SW480 (cell line): ENCODE results near the gene UBQLN4.
"Not testable (repeated sequence)": the region's sequence is repeated elsewhere in the genome, so short reads cannot be mapped to it uniquely, and the experiment has no call there.

ENCODE experiments used
- DNase-seq: peaks from one replicate; pipeline ENCODE4 v3.0.0-alpha.2; 2016; ENCODE audit warnings: low spot score

UBQLN4 gene

DNA sequence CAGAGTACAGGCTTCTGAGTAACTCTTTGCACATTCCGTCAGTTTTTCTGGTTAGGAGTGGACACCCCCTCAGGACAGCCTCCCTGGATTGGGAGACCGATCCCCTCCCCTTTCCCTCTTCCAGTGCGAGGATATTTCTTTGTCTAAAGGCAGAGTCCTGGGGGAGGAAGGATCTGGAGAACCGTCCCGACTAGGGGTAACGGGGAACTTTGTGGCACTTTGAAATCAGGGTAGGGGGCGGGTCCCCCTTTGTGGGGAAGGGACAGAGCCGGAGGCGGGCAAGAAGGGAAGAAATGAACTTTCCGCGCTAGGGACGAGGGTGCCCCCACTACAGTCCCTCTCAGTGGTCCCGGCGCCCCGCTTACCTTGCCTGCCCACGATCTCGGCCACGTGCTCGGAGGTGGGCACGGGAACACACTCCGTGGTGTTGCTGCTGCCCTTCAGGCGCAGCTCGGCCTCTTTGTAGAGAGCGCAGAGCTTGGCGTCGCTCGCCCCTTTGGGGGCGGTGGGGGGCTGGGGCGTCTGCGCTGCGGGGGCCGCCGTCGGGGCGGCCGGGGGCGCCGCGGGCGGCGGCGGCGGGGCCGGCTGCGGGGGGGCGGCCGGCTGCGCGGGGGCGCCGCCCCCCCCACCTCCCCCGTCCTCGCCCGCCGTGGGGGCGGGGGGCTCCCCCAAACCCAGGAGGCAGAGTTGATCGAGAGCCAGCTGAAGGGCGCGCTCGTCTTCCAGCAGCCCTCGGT lies 27.8 kb upstream of the UBQLN4 start:
- DNase-seq: no peak

DNA sequence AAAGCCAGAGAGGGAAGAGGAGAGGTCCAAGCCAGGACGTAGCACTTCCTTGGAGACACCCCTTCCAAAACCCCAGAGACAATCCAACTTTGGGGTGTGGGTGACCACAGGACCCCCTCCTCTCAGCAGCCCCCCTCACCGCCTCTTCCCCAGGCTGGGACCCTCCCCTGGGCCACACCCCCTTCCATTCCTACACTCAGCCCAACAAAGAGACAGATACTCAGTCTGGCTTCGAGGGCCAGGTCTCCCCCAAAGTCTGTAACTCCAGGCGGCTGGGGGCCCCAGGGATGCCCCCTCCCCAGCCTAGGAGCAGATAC lies 27.2 kb upstream of the UBQLN4 start:
- DNase-seq: no peak

DNA sequence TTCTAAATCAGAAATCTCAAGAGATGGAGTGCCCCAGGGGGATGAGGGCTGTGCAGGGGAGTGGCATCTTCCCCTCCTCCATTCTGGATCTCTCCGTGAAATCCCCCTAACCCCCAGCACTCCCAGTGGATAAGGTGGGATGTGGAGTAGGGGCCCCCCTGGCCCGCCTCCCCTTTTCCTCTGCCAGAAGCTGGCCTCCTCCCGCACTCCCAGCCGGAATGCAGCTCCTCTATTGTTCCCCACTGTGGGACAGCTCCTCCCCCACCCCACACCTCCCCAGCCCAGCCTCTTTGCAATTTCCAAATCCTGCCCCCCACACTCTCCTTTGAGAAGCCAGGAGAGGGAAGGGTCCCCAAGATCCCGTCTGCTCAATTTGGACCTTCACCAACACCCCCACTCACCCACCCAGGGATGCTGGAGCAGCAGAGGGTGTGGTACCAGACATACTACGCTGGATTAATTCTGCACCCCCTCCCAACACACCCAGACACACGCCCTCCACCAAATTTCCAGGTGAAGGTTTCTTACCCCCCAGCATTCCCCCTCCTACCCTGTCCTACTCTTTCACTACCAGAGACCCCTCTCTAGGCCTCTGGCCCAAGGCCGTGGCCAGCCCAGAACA lies 26.8 kb upstream of the UBQLN4 start:
- no peak for DNase-seq

DNA sequence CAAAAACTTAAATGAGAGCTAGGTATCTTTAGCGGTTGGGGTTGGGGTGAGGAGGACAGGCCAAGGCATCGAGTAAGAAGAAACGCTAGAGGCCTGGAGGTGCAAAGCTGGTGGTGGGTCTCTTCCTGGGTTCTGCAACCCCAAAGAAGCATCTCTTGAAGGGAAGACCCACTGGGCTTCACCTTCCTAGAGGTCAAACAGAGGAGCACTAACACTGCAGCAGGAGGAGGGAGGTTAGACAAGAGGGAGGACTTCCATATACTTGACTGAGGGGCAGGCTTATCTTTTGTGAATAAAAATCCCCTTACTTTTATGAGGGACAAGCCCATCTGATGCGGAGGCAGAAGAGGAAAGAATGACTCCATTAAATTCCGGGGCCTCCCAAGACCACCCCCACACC lies 26.2 kb upstream of the UBQLN4 start:
- DNase-seq: no peak

DNA sequence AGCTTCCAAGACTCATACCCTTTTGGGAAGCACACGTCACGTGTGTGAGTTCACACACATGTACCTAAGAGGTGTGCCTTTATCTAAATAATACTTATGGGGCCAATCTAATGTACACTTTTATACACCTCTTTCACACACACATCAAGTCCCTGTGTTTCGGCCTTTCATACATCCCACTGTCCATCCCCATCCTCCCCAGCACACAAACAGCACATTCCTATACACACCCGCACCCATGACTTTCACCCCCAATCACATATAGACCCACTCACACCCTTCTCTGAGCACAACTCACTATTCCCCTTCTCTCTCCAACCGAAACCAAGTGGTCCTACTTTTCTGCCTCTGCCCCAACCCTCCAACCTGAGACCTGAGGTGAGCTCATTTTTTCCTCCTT lies 25.1 kb upstream of the UBQLN4 start:
- DNase-seq: no peak

DNA sequence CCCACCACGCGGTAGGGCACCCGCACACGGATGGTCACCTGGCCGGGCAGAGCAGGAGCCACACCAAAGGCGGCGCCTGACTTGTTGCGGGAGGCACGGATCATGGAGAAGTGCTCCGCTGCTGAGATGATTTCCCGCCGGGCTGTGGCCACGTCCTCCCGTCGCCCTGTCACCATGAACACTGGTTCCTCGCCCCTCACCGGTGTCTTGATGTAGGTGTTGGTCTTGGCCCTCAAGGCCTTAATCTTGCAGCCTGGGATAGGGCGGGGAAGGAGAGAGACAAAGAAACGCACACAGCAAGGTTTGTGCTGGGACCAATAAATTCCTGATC lies 23.8 kb upstream of the UBQLN4 start:
- no peak for DNase-seq

DNA sequence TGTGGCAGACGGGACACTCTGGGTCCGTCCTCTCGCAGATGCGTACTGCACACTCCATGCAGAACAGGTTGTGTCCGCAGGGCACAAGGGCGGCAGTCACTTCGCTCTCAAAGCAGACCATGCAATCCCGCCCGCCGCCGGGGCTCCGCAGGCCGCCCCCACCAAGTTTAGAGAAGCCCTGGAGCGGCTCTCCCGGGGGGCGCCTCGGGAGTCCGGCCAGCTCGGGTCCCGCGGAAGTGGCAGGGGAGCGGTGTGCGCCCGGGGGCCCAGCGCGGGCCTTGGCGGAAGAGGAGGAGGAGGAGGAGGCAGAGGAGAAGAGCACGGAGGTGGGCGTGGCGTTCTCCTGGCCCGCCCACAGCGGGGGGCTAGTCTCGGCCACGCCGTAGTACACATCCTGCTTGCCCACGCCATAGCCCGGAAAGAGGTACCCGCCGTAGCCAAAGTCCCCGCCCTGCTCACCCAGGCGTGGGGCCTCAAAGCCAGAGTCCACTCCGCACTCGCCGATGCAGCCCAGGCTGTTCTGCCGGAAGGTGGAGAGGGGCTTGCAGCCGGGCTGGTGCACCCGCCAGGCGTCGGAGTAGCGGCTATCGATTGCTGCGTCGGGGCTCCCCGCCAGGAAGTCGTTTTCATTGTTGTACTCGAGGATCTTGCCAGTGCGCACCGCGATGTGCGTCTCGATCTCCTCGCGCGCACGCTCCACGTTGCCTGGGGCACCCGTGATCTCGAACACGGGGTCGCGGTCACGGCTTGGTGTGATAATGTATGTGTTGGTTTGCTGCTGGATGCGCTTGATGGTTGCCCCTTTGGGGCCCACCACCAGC lies 23.2 kb upstream of the UBQLN4 start:
- DNase-seq: no peak

DNA sequence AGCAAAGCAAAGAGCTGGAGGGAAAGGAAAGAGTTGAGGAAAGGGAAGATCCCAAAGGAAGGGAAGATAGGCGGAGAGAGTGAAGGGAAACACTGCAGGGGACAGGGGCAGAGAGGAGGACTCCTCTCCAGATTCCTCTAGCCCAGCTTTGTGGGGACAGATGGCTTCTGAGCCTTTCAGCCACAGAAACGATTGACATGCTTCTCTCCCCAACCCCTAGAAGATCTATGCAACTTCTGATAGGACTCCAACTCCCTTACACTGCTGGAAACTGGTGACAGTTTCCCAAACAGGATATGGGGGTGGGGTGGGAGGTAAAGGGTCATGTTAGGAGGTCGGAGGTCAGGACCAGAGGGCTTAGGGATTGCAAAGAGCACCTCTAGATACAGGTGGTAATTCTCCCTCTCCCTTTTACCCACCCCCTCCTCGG lies 22.2 kb upstream of the UBQLN4 start:
- no peak for DNase-seq

DNA sequence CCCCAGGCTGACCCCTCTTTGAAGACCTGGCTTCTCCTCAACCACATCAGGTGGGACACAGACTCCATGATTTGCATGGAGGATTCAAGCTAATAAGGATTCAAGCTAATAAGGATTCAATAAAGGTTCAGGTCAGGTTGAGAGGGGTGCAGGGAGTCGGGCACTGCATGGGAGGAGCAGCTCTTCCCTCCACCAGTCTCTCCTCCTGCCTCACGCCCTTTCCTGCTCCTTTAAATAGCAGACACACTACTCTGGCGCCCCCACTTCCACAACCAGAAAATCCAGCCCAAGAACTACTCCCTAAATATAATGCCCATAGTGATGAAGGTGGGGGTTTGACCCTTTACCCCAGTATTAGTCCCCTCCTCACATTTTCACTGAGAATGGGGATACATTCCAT lies 21.6 kb upstream of the UBQLN4 start:
- no peak for DNase-seq

DNA sequence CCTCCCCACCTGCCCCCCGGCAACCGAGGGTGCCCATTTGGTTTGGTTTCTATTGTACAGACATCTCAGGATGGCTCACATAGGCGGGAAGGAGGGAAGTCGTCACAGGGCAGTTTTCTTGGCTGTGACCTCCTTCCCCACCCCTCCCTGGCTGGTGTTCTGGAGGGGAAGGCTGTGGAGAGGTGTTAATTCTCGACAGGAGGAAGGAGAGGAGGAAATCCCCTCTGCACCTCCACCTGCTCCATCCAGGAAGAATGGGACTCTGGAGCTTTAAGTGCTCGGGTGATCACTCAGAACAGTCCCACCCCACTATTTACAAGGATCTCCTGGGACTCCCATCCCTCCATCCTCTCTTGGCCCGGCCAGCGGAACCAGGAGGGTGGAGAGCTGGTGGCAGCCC lies 21.1 kb upstream of the UBQLN4 start:
- no peak for DNase-seq

DNA sequence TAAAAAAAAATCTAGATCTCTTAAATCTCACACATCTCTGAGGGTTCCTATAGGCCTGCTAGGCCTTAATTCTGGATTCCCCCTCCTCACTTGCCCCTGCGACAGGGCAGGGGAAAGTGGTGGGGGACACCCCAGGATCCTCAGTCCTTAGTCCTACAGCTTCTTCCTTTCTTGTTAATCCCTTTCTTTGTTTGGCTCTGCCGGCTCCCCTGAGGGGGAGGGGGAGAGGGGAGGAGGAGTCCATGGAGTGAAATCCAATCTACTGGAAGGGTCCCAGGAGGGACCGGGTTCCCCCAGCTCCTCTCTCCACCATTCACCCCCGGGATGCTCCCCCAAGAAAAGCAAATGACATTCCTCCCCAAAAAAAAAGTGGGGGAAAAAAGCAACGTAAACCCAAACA lies 20.1 kb upstream of the UBQLN4 start:
- DNase-seq: no peak

DNA sequence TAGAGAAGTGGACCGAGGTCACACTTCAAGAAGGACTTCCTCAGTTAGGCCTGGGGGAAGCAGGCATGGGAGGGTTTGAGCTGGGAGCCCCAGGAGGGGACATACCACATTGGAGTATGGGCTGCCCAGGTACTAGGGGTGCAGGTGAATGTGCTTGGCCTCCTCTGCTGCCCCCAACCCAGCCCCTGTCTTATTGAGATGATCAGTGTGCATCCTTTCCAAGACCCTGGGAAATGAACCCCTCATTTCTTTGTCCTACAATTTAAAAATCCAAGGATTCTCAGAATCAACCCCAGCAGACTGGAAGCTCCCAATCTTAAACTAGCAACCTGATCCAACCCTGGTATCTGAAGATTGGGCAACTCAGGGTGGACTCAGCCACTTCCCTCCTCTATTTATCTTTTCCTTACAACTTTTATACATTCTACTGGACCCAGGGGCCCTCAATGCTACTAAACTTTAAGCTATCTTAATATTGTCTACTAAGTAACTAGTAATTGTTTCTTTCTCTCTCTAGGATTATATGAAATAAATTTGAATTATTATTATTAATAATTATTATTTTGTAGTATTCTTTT lies 19.6 kb upstream of the UBQLN4 start:
- no peak for DNase-seq

DNA sequence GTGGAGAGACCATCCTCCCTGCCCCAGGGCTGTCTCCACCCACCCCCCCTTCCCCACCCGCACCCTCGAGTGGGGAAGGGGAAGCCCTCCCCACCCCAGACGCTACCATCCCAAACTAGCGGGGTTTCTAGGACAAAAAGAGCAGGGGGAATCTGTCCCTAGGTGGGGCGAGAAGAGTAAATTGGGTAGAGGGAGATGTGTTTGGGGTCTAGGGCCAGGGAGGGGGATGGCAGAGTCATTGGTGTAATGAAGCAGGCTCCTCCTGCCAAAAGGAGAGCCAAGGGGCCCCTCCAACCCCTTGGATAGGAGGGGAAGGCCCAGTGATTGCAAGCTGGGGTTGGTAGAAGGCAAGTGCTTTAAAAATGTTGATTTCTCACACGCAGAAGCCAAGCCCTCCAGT lies 18.7 kb upstream of the UBQLN4 start:
- no peak for DNase-seq

DNA sequence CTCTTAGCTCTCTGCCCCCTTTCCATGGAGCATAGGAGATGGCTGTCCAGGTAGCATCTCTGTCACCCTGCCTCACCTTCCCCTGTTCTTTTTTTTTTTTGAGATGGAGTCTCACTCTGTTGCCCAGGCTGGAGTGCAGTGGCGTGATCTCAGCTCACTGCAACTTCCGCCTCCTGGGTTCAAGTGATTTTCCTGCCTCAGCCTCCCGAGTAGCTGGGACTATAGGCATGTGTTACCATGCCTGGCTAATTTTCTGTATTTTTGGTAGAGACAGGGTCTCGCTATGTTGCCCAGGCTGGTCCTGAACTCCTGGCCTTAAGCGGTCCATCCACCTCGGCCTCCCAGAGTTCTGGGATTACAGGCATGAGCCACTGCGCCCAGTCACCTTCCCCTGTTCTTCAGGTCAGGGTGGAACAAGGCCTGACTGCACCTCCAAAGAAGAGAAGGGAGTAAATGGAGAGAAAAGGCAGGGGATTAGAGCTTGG lies 17.8 kb upstream of the UBQLN4 start:
- not testable (repeated sequence) for DNase-seq

DNA sequence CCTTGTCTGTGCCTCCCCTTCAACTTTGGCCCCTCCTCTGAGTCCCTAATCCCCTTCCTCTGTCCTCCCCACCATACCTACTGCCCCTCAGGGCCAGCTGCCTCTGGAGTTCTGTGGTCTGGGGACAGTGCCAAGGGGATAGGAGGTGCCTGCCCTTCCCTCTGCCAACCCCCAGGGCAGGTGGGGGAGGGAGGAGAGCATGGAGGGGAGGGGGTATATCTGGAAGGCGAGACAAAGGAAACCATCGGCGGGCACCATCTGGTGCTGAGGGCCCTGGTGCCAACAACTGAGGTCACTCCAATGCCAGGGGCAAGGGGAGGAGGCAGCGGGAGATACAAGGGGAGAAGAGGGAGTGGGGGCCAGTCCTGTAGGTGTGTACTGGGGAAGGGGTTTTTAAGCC lies 16.9 kb upstream of the UBQLN4 start:
- DNase-seq: no peak

DNA sequence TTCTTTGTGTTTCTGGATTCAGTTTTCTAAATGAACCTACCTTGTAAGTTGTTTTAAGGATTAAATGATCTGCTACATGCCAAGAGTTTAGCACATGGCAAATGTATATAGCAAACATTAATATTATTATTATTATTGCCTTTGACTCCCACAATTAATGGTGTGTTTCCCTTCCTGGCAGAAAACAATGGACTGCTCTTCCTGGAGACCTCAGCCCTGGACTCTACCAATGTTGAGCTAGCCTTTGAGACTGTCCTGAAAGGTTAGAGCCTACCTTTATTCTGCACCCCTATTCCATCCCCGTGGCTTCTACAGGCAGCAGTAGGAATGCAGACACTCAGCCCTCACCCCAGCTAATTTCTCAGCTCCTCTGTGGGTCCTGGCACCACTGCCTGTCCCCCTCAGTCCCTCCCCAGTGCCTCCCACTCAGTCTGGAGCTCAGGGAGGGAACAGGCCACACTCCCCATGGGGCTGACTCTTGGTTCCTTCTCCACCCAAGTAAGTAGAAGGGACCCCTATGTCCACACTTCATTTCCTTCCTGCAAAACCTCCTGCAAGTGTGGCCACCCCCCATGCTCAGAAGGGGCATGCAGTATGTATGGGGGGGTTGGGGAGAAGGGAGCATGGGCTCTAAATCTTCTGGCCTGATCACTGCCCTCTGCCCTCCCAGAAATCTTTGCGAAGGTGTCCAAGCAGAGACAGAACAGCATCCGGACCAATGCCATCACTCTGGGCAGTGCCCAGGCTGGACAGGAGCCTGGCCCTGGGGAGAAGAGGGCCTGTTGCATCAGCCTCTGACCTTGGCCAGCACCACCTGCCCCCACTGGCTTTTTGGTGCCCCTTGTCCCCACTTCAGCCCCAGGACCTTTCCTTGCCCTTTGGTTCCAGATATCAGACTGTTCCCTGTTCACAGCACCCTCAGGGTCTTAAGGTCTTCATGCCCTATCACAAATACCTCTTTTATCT lies 16.2 kb upstream of the UBQLN4 start:
- no peak for DNase-seq

DNA sequence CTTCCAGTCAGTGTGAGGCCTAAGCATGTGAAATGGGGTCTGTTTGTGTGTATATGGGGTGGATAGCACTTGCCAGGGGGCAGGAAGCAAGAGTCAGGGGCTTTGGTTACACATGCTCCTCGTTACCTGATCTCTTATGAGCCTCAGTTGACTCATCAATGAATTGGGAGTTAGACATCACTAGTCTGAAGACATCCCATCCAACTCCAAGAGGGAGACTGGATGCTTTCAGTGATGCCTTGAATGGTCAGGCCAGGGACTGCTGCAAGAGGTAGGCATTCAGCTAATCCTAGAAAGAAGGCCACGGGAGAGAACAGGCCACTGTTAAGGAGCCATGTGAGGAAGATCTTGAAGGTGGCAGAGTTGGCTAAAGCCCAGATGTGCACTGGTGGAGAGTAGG lies 13.7 kb upstream of the UBQLN4 start:
- no peak for DNase-seq

DNA sequence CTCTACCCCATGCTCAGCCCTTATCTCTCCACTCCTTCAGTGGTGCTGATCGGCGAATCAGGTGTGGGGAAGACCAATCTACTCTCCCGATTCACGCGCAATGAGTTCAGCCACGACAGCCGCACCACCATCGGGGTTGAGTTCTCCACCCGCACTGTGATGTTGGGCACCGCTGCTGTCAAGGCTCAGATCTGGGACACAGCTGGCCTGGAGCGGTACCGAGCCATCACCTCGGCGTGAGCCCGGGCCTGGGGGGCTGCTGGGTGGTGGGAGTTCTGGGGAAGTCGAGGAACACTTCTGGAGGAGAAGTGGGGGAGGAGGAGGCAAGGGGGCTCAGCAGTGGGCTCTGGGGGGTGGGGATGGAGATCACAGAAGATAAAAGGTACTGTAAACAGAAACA lies 12.3 kb upstream of the UBQLN4 start:
- DNase-seq: no peak

DNA sequence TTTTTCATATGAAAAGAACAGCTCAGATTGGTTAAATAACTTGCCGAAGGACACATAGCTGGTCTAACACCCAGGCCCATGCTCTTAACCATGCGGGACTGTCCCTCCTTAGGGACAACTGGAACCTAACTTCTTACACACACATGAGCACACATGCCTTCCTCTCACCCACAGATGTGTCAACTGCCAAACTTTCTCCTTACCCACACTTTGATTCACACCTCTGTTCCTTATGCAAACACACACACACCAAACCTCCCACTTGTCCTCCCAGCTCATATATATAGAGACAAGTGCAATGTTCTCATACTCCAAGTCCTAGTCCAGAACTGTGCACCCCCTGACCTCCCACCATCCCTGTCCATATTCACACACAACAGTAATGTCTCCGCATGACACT lies 11.6 kb upstream of the UBQLN4 start:
- DNase-seq: no peak

DNA sequence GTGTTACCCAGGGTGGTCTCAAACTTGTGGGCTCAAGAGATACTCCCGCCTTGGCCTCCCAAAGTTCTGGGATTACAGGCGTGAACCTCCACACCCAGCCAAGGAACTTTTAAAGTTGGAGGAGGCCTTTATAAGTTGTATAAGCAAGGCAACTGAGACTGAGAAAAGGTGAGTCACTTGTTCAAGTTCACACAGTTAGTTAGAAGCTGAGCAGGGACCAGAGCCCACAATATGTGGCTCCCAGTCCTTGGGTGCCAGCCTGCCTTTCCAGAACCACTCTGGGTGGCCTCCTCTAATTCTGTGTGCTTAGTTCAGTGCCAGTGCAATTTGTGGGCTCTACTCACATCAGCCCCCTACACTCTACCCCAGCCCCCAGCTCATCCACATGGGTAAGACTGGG lies 11.0 kb upstream of the UBQLN4 start:
- no peak for DNase-seq

DNA sequence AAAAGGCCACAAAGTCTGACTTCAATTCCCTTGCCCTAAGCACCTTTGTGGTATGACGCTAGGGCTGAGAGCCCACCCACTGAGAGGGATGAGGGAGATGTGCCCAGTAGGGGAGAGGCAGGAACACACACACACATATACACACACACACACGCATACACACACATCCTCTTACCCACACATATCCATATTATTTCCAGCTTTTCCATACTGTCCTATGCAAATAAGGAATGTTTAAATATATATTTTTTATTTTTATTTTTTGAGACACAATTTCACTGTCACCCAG lies 10.3 kb upstream of the UBQLN4 start:
- no peak for DNase-seq

DNA sequence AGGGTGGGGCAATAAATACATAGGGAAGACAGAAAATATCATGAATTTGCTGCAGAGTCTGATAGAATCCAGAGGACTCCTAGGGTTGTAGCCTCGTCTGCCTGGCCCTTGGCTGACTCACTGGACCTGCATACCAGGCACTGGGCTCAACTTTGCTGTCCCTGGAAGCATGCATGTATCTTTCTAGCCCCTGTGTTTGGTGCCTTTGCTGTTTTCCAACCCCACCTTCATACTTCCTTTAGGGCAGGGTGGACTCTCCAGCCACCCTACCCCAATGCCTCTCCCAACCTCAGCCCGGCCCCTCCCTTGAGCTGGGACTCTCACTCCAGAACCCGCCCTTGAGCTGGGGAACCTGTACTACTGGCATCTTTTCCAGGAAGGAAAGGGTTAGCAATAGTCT lies 8.6 kb upstream of the UBQLN4 start:
- no peak for DNase-seq
